ACC112 (cell line): ENCODE results near the gene MYO9B.

Experiments used
- H2AFZ ChIP-seq: fragments of 200-600 bp; sonication (generic); one replicate; pipeline ENCODE4 v1.6.0; 2017; ENCODE audit warnings: antibody characterized with exemption, low read length; ENCODE audit not compliant: unreplicated experiment
- H3K27ac ChIP-seq: fragments of 200-600 bp; sonication (generic); 2 replicates; pipeline ENCODE4 v1.5.1; 2014; ENCODE audit warnings: low read depth, mild to moderate bottlenecking, antibody characterized with exemption, low read length, moderate library complexity
- H3K27me3 ChIP-seq: fragments of 200-600 bp; sonication (generic); 2 replicates; pipeline ENCODE4 v1.6.1; 2014; ENCODE audit warnings: mild to moderate bottlenecking, antibody characterized with exemption, low read length, moderate library complexity, mixed read lengths; ENCODE audit not compliant: insufficient read depth
- H3K36me3 ChIP-seq: fragments of 200-600 bp; sonication (generic); 2 replicates; pipeline ENCODE4 v1.6.1; 2016; ENCODE audit warnings: mild to moderate bottlenecking, antibody characterized with exemption, low read length, moderate library complexity, mixed read lengths; ENCODE audit not compliant: insufficient read depth
- H3K4me1 ChIP-seq: fragments of 200-600 bp; sonication (generic); one replicate; pipeline ENCODE4 v1.6.1; 2016; ENCODE audit warnings: low read length, mixed read lengths; ENCODE audit not compliant: insufficient read depth, unreplicated experiment, control insufficient read depth
- H3K4me3 ChIP-seq: fragments of 200-600 bp; sonication (generic); 2 replicates; pipeline ENCODE4 v1.5.1; 2014; ENCODE audit warnings: mild to moderate bottlenecking, low read depth, low read length
- H3K79me2 ChIP-seq: fragments of 200-600 bp; sonication (generic); one replicate; pipeline ENCODE4 v1.6.0; 2016; ENCODE audit warnings: low read length; ENCODE audit not compliant: control insufficient read depth, unreplicated experiment, insufficient read depth

MYO9B gene

DNA sequence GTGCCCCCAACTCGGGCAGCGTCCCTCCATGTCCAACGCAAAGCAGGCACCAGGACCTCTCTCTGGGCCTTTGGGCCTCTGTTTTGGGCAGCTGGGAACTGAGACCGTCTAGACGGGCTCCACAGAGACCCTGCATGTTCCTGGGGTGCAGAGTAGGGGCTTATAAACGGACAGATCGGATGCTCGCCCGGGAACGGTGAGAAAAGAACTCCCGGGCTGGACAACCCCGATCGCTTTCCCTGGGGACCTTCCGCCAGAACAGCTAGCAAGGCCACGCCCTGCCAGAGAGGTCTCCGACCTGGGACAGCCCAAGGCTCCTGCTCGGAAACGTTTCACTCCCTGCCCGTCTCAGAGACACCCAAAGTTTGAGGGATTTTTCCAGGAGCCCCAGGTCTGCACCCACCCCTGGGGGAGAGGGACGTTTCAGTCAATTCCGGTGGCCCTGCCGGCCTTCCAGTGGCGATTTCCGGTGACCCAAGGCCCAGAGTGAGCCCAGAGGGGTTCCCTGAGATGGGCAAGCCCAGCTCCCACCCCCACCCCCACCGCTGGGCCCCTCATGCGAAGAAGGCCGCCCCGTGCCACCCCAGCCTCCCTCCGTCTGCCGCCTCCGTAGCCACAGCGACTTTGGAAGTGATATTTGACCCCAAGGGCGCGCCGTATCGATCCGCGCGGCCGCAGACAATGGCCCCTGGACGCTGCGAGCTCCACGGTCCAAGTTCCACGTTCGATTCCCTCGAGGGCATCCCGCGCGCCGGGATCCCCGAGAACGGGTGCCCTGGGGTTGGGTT lies 168.4 kb downstream of the MYO9B start:
- peaks cover 30% of the 10 kb centered on the region for H3K79me2 ChIP-seq

DNA sequence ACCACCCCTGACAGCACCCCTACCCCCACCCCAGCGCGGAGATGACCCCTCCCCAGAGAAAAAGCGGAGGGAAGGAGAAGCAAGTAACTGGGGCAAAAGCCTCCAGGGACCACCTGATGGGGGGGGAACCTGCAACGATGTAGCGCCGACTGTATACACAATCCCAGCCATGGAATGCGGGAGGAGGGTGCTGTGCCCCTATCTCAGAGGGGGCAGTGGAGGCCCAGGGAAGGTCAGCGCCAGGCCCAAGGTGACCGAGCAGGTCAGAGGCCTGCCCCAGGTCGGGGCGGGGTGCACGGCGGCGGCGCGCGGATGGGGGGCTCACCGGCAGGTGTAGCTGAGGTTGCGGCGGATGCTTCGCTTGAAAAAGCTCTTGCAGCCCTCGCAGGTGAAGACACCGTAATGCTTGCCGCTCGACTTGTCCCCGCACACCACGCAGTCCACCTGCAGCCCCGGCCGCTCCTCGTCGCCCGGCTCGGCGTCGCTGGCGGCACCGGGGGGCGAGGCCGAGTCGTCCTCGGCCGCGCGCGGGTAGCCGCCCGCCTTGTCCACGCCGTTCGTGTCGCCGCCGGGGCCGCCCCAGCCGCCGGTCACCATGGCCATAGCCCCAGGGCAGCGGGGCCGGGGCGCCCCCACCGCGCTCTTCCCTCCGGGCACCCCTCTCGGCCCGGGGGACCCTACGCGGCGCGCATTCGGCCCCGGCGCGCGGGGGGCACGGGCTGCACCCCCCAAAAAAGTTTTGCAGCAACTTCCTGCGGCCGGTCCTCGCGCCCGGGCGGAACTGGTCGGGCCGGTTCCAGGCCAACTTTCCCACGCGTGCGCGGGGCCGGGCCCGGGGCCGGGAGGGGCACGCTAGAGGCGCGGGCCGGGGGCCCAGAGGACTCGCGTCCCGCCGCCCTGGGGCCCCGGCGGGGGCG lies 169.3 kb downstream of the MYO9B start:
- Histone ChIP-seq H3K79me2 (peaks cover 30% of the 10 kb centered on the region), H3K4me1 (peaks cover 11% of the 10 kb centered on the region), H2AFZ (no peak overlapping the region), H3K4me3 (peak overlapping the region; percentile 90), H3K27me3 (no peaks in the 10 kb centered on the region), H3K27ac (no peak overlapping the region), H3K36me3 (no peaks in the 10 kb centered on the region)

More for the DNA sequence above, 168.4 kb downstream of the MYO9B start:
- H3K36me3 ChIP-seq: no peaks in the 10 kb centered on the region
- peak overlapping the region; percentile 90 for H3K4me3 ChIP-seq
- H2AFZ ChIP-seq: peak overlapping the region; percentile 55
- H3K27me3 ChIP-seq: no peaks in the 10 kb centered on the region
- H3K27ac ChIP-seq: no peak overlapping the region
- peaks cover 11% of the 10 kb centered on the region for H3K4me1 ChIP-seq

DNA sequence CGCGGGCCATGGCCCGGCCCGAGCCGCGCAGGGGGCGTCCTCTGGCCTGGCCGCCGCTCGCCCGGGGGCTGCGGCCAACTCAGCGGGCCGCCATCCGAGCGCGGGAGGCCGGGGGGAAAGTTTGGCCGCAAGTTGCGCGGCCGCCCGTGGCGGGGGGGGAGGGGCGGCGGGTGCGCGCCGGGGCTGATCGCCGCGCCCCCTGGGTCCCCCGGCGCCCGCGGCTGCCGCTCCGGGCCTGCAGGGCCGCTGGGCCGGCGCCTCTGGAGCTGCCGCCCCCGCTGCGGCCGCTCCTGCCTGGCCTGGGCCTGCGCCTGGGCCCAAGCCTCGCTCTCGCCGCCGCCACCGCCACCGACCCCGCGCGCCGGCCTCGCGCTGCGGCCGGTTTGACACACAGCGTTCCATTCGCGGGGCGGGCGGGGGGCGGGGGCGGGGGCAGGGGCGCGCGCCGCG lies 170.0 kb downstream of the MYO9B start, which contains the start of gene NR2F6:
NR2F6 (minus strand) TSS at position 385 of the 450 bp plus-strand sequence. CDS start 699 bp downstream, outside the sequence.
- Histone ChIP-seq H3K27ac (no peak within 1 kb of the TSS), H3K27me3 (no peaks in the 10 kb centered on the region), H3K4me1 (peaks cover 11% of the 10 kb centered on the region), H2AFZ (peak within 1 kb of the TSS; percentile 60), H3K36me3 (no peaks in the 10 kb centered on the region), H3K79me2 (peaks cover 30% of the 10 kb centered on the region), H3K4me3 (peak within 1 kb of the TSS; percentile 90)

DNA sequence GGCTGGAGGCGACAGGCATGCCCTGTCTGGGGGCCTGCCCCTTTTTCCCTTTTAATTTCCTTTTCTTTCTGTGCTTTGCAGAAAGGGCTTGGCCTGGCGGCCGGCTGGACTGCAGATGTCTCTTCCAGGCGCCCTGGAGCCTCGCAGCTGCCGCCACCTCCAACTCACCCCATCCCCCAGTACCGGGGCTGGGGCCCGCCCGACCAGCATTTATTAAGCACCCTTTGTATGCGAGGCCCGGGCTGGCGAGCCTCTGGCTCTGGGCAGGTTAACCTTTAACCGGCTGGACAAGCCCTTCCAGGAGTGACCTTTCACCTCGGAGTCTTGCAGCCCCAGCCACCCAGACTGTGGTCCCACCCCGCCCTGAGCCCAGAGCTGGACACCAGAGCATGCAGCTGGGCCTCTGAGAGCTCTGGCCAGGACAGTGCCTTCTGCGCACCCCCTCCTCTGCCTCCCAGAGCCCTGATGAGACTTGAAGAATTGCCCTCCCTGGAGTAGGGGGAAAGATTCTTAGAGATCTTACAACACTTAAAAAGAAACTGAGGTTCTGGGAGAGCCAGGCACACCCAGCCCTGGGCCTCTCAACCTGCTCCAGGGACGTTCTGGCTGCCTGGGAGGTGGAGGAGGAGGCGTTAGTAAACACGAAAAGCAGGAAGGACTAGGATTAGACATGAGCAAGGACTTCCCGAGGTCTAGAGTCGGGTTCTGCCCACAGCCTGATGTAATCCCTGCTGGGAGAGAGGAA lies 171.3 kb downstream of the MYO9B start:
- Histone ChIP-seq H2AFZ (no peak overlapping the region), H3K4me1 (peaks cover 11% of the 10 kb centered on the region)

DNA sequence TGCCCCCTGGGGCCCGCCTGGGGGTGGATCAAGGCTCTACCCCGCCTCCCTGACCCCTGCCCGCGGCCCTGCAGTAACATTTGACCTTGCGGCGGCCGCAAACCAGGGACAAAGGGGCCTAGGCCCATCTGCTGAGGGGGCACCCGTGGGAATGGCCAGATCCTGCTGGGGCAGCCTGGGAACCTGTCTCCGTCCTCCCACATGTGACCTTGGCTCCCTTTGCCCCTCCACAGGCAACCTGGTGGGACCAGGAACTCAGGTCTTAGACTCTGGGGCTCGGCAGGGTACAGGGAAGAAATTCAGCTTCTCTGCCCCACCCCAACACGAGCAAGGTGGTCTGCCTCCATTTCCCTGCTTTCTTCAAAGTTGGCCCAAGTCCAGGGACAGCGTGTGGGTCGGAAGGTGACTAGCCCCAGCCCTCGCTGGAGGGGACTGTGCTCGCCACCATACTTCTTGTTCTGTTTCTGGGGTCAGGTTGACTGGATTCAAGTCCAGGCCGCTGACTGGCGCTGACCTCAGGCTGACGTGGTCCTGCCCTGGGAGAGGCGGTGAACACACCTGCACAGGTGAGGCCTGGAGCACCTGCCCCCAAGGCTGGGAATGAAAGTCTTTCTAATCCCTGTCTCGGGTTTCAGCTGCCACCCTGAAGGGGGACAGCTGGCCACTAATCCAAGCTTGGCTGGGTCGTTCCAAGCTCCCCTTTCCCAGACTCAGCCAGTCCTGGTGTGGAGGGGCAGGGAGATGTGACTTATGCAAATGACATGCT lies 172.6 kb downstream of the MYO9B start:
- Histone ChIP-seq H2AFZ (no peak overlapping the region), H3K36me3 (no peaks in the 10 kb centered on the region), H3K79me2 (peaks cover 19% of the 10 kb centered on the region), H3K4me1 (peaks cover 11% of the 10 kb centered on the region), H3K27ac (no peak overlapping the region), H3K27me3 (no peaks in the 10 kb centered on the region), H3K4me3 (no peak overlapping the region)

More for the DNA sequence above, 171.3 kb downstream of the MYO9B start:
- no peak overlapping the region for H3K27ac ChIP-seq
- peaks cover 26% of the 10 kb centered on the region for H3K79me2 ChIP-seq
- H3K4me3 ChIP-seq: peak overlapping the region; percentile 63; the same call in 1 of the 2 replicates
- no peaks in the 10 kb centered on the region for H3K36me3 ChIP-seq
- H3K27me3 ChIP-seq: no peaks in the 10 kb centered on the region

DNA sequence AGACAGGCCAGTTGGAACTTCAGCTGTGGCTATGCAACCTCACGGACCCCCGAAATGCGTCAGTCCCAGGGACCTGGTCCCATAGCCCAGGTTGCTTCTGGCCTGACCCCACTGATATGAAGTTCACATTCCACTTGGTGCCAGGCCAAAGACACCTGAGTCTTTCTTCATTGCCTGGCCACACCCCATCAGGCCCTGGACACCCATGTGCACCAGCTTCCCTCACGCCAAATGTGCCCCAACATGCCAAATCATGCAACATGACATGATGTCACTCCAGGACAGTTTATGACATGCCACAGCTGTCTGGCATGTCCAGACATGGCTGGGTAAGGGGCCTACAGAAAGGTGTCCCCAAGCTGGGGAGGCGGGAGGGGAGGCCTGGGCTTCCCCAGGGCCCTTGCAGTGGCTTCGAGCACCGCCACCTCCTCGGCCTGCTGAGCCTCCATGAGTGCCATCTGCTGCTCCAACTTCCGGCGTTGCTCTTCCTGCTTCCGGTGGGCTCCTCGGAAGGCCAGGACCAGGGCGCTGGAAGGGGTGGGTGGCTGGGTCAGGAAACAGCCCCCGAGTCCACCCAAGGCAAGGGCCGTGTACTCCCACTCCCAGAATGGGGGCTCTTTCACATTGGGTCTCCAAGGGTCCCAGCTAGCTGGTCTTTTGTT lies 174.4 kb downstream of the MYO9B start:
- H3K4me3 ChIP-seq: no peak overlapping the region

DNA sequence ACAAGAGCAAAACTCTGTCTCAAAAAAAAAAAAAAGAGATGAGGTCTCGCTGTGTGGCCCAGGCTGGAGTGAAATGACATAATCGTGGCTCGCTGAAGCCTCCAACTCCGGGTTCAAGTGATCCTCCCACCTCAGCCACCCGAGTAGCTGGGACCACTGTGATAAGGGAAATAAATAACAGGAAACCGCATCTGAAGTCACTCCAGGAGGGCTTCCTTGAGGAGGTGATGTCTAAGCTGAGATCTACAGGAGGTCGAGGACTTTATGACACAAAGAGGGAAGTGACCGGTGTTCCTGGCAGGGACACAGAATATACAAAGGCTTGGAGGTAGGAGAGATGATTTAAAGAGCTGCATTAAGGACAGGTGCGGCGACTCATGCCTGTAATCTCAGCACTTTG lies 179.1 kb downstream of the MYO9B start:
- no peaks in the 10 kb centered on the region for H3K27me3 ChIP-seq
- H3K4me1 ChIP-seq: no peaks in the 10 kb centered on the region
- no peak overlapping the region for H2AFZ ChIP-seq
- H3K79me2 ChIP-seq: no peaks in the 10 kb centered on the region
- no peaks in the 10 kb centered on the region for H3K36me3 ChIP-seq
- no peak overlapping the region for H3K27ac ChIP-seq
- no peak overlapping the region for H3K4me3 ChIP-seq

More for the DNA sequence above, 174.4 kb downstream of the MYO9B start:
- H3K4me1 ChIP-seq: peaks cover 11% of the 10 kb centered on the region
- no peaks in the 10 kb centered on the region for H3K36me3 ChIP-seq
- no peak overlapping the region for H2AFZ ChIP-seq
- peaks cover under 1% of the 10 kb centered on the region for H3K79me2 ChIP-seq
- no peaks in the 10 kb centered on the region for H3K27me3 ChIP-seq
- no peak overlapping the region for H3K27ac ChIP-seq

DNA sequence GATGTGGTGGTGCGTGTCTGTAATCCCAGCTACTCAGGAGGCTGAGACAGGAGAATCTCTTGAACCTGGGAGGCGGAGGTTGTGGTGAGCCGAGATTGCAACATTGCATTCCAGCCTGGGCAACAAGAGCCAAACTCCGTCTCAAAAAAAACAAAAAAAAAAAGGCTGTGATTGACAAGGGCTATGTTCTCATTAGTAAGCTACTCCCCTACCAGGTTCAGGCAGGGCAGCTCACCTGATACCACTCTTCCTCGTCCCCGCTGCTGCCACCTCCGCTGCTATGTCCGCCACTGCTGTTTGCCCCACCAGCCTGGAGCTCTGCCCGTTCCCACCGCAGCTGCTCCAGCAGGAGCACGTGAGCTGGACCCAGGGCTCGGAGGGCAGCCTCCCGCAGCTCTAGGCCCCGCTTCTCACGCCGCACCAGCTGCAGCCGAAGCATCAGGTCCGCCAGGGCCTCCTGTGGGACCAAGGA lies 179.6 kb downstream of the MYO9B start:
- Histone ChIP-seq H2AFZ (no peak overlapping the region), H3K79me2 (no peaks in the 10 kb centered on the region), H3K27ac (no peak overlapping the region), H3K36me3 (no peaks in the 10 kb centered on the region), H3K27me3 (no peaks in the 10 kb centered on the region), H3K4me1 (no peaks in the 10 kb centered on the region), H3K4me3 (no peak overlapping the region)

DNA sequence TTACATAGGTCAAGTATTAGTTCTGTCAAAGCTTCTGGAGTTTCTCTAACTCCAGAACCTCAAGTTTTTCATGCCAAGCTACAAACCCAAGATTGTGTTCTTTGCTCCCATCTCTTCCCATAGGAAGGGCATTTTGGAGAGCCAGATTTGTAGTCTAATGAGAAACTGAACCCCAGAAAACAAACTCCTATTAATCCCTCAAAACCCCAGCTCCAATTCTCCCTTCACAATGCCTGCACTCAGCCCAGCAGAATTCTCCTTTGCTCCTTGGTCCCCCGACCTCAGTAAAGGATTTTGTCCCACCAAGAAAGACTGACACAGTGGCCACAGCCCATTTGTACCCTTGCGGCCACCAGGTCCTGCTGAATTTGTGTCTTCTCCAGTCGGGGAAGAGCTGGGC lies 180.6 kb downstream of the MYO9B start:
- Histone ChIP-seq H3K4me3 (no peak overlapping the region), H3K27me3 (no peaks in the 10 kb centered on the region), H3K4me1 (no peaks in the 10 kb centered on the region), H3K27ac (no peak overlapping the region), H3K36me3 (no peaks in the 10 kb centered on the region), H3K79me2 (no peaks in the 10 kb centered on the region), H2AFZ (no peak overlapping the region)
